K562 (cell line): ENCODE results near the gene MSS51. TPM values are rescaled to one million over a fixed set of nuclear protein-coding genes. Genes with fewer than 3 reads are reported as not detected.

Experiments
- CBX8 ChIP-seq: fragments of 200-600 bp; sonication (generic); IDR thresholded peaks from 2 replicates; pipeline ENCODE4 v1.6.1; 2012; ENCODE audit warnings: borderline replicate concordance, mixed run types, low read depth, mild to moderate bottlenecking, moderate library complexity, mixed read lengths, low read length, control low read depth, inconsistent platforms; ENCODE audit not compliant: poor library complexity, severe bottlenecking; ENCODE audit errors: extremely low read depth
- CXXC5 ChIP-seq: fragments of 250-450 bp; sonication (Bioruptor Pico); IDR thresholded peaks from 2 replicates; pipeline ENCODE4 v1.8.0; 2022; ENCODE audit warnings: inconsistent platforms, mild to moderate bottlenecking, moderate library complexity
- DDX20 ChIP-seq: fragments of 450-650 bp; IDR thresholded peaks from 2 replicates; pipeline ENCODE4 v1.6.1; 2016; ENCODE audit warnings: missing genetic modification characterization, low read depth, mild to moderate bottlenecking, missing compliant biosample characterization, moderate library complexity
- DNMT1 ChIP-seq: fragments of 450-650 bp; IDR thresholded peaks from 2 replicates; pipeline ENCODE4 v1.6.1; 2016; ENCODE audit warnings: antibody characterized with exemption, mild to moderate bottlenecking
- FOXJ2 ChIP-seq: fragments of 200-800 bp; sonication (Bioruptor generic); IDR thresholded peaks from 2 replicates; pipeline ENCODE4 v1.6.1; 2016; ENCODE audit warnings: missing genetic modification characterization, missing compliant biosample characterization
- HNRNPUL1 ChIP-seq: fragments of 200-400 bp; formaldehyde crosslinking; IDR thresholded peaks from 2 replicates; pipeline ENCODE4 v1.6.1; 2017; ENCODE audit warnings: low read length
- ILK ChIP-seq: fragments of 450-650 bp; IDR thresholded peaks from 2 replicates; pipeline ENCODE4 v1.6.1; 2016; ENCODE audit warnings: missing genetic modification characterization, low read depth, mild to moderate bottlenecking, missing compliant biosample characterization, moderate library complexity, borderline replicate concordance
- KAT2B ChIP-seq: IDR thresholded peaks from one replicate; pipeline ENCODE4 v1.6.1; 2012; ENCODE audit warnings: low read depth, mild to moderate bottlenecking, control low read depth, inconsistent platforms, low read length, moderate library complexity
- KLF10 ChIP-seq: fragments of 250-450 bp; sonication (Bioruptor Pico); IDR thresholded peaks from 2 replicates; pipeline ENCODE4 v1.6.1; 2021; ENCODE audit warnings: matching md5 sums
- KLF16 ChIP-seq: IDR thresholded peaks from 2 replicates; pipeline ENCODE4 v1.6.1; 2016; ENCODE audit warnings: antibody characterized with exemption
- LARP7 ChIP-seq: fragments of 450-650 bp; IDR thresholded peaks from 2 replicates; pipeline ENCODE4 v1.6.1; 2016
- MAFF ChIP-seq: IDR thresholded peaks from 2 replicates; pipeline ENCODE4 v1.6.1; 2012; ENCODE audit warnings: low read length, improper control_type of control experiment
- NFE2 ChIP-seq: IDR thresholded peaks from 2 replicates; pipeline ENCODE4 v1.6.1; 2014; ENCODE audit warnings: antibody characterized with exemption, low read depth
- NR0B1 ChIP-seq: fragments of 450-650 bp; IDR thresholded peaks from one replicate; pipeline ENCODE4 v1.6.1; 2018; ENCODE audit warnings: mild to moderate bottlenecking, moderate library complexity; ENCODE audit not compliant: partially characterized antibody
- NR4A1 ChIP-seq, 2 experiments: fragments of 250-450 bp in 1 of 2; fragments of 450-650 bp in 1 of 2; sonication (Bioruptor Pico) in 1 of 2; IDR thresholded peaks; 2 replicates each; pipeline versions ENCODE4 v1.4.0 to v1.6.1; 2016 to 2020; ENCODE audit warnings: mild to moderate bottlenecking in 2 of 2, missing compliant biosample characterization in 1 of 2, missing genetic modification characterization in 1 of 2, moderate library complexity in 1 of 2
- POLR3A ChIP-seq: IDR thresholded peaks from 2 replicates; pipeline ENCODE4 v1.6.1; 2011; ENCODE audit warnings: borderline replicate concordance, mild to moderate bottlenecking, moderate library complexity; ENCODE audit not compliant: insufficient read length, insufficient read depth; ENCODE audit errors: extremely low read depth
- SAFB ChIP-seq: fragments of 200-400 bp; formaldehyde crosslinking; IDR thresholded peaks from 2 replicates; pipeline ENCODE4 v1.6.1; 2017; ENCODE audit warnings: low read depth, low read length, borderline replicate concordance
- SNIP1 ChIP-seq: fragments of 450-650 bp; IDR thresholded peaks from 2 replicates; pipeline ENCODE4 v1.7.1; 2017; ENCODE audit warnings: low read depth, mild to moderate bottlenecking
- WHSC1 ChIP-seq: IDR thresholded peaks from one replicate; pipeline ENCODE4 v1.6.1; 2012; ENCODE audit warnings: low read length, control low read depth, inconsistent platforms
- ZNF133 ChIP-seq: fragments of 250-450 bp; sonication (Bioruptor Pico); IDR thresholded peaks from 2 replicates; pipeline ENCODE4 v1.4.0; 2020; ENCODE audit warnings: mild to moderate bottlenecking
- ZNF140 ChIP-seq: fragments of 250-450 bp; sonication (Bioruptor Pico); IDR thresholded peaks from 2 replicates; pipeline ENCODE4 v1.8.0; 2021; ENCODE audit warnings: moderate library complexity, mild to moderate bottlenecking, inconsistent platforms
- ZNF24 ChIP-seq: fragments of 450-650 bp; IDR thresholded peaks from 2 replicates; pipeline ENCODE4 v1.6.1; 2016
- ZNF583 ChIP-seq: fragments of 250-450 bp; sonication (Bioruptor Pico); IDR thresholded peaks from 2 replicates; pipeline ENCODE4 v1.4.0; 2020
- ZNF668 ChIP-seq: fragments of 250-450 bp; sonication (Bioruptor Pico); IDR thresholded peaks from 2 replicates; pipeline ENCODE4 v1.8.0; 2022; ENCODE audit warnings: mild to moderate bottlenecking, inconsistent platforms
- ZNF79 ChIP-seq: fragments of 250-450 bp; sonication (Bioruptor Pico); IDR thresholded peaks from 2 replicates; pipeline ENCODE4 v1.4.0; 2020; ENCODE audit warnings: low read depth, mild to moderate bottlenecking, moderate library complexity
- ZZZ3 ChIP-seq: fragments of 450-650 bp; IDR thresholded peaks from 2 replicates; pipeline ENCODE4 v1.6.1; 2016; ENCODE audit warnings: antibody characterized with exemption, mild to moderate bottlenecking, moderate library complexity
- polyA plus RNA-seq, 8 experiments: library from polyadenylated mRNA; depleted of rRNA in 4 of 8; stranded (reverse) in 5 of 8; unstranded in 3 of 8; fragments of >200 nt; fragmentation: Nextera tagmentation in 2 of 8; fragmentation: Illumina TruSeq in 1 of 8; extraction: Ambion mirVana in 2 of 8; extraction: Trizol in 1 of 8; gene quantifications; 2 replicates each; pipeline versions ENCODE4 v1.2.1 to v1.2.3, GENCODE V29; 2011 to 2014; ENCODE audit warnings: inconsistent platforms in 1 of 8, missing spikeins in 1 of 8
- total RNA-seq, 7 experiments: library from RNA; depleted of rRNA in 6 of 7; stranded (reverse); fragments of >200 nt in 6 of 7; fragmentation: Illumina TruSeq in 2 of 7; extraction: Trizol in 2 of 7; gene quantifications; 2 replicates each; pipeline versions ENCODE4 v1.2.1 to v1.2.3, GENCODE V29; 2011 to 2021; ENCODE audit warnings: low replicate concordance in 1 of 7
- TF ChIP-seq, protein P1 (sequence below): sonication (generic); formaldehyde crosslinking; IDR thresholded peaks from 2 replicates; pipeline ENCODE4 v1.8.1; 2022; ENCODE audit warnings: missing genetic modification reagents
- TF ChIP-seq, protein P2 (sequence below): fragments of 250-450 bp; sonication (Bioruptor Pico); IDR thresholded peaks from 2 replicates; pipeline ENCODE4 v1.4.0; 2020; ENCODE audit warnings: mild to moderate bottlenecking, moderate library complexity

The MSS51 gene
- total and polyA plus RNA-seq, 9 of the 15 experiments (the other 6 are each of a cell fraction or from before 2014, with no cell fraction given), result 0.28 to 1.8 (median 1.2) TPM

- TF ChIP-seq KLF10 (CRISPR knock-in tag), result no peak
- no peak for TF ChIP-seq ZNF583
- TF ChIP-seq DDX20 (tag), result no peak
- TF ChIP-seq NR4A1 (CRISPR knock-in tag; IDR thresholded peaks at IDR 0.05), result no peak
- no peak for TF ChIP-seq NR4A1 (tag; IDR thresholded peaks at IDR 0.05)
- TF ChIP-seq NFE2, result no peak
- TF ChIP-seq KAT2B, result no peak
- TF ChIP-seq, protein P1, sequence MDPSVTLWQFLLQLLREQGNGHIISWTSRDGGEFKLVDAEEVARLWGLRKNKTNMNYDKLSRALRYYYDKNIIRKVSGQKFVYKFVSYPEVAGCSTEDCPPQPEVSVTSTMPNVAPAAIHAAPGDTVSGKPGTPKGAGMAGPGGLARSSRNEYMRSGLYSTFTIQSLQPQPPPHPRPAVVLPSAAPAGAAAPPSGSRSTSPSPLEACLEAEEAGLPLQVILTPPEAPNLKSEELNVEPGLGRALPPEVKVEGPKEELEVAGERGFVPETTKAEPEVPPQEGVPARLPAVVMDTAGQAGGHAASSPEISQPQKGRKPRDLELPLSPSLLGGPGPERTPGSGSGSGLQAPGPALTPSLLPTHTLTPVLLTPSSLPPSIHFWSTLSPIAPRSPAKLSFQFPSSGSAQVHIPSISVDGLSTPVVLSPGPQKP (CRISPR knock-in tag), result no peak
- TF ChIP-seq ZNF79 (CRISPR knock-in tag), result no peak
- TF ChIP-seq CBX8, result no peak
- TF ChIP-seq CXXC5 (CRISPR knock-in tag), result no peak
- TF ChIP-seq POLR3A, result no peak
- no peak for TF ChIP-seq ILK (tag)
- TF ChIP-seq ZNF668 (CRISPR knock-in tag), result no peak
- TF ChIP-seq NR0B1, result no peak
- TF ChIP-seq HNRNPUL1, result no peak
- TF ChIP-seq, protein P2, sequence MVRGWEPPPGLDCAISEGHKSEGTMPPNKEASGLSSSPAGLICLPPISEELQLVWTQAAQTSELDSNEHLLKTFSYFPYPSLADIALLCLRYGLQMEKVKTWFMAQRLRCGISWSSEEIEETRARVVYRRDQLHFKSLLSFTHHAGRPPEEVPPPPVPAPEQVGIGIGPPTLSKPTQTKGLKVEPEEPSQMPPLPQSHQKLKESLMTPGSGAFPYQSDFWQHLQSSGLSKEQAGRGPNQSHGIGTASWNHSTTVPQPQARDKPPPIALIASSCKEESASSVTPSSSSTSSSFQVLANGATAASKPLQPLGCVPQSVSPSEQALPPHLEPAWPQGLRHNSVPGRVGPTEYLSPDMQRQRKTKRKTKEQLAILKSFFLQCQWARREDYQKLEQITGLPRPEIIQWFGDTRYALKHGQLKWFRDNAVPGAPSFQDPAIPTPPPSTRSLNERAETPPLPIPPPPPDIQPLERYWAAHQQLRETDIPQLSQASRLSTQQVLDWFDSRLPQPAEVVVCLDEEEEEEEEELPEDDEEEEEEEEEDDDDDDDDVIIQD, result no peak
- no peak for TF ChIP-seq DNMT1
- TF ChIP-seq SAFB, result no peak
- TF ChIP-seq MAFF, result no peak
- no peak for TF ChIP-seq ZNF133 (CRISPR knock-in tag)
- TF ChIP-seq ZZZ3, result no peak; the same call in 1 of the 2 replicates
- no peak for TF ChIP-seq WHSC1
- no peak for TF ChIP-seq KLF16
- no peak for TF ChIP-seq ZNF140 (CRISPR knock-in tag)
- no peak for TF ChIP-seq SNIP1
- TF ChIP-seq LARP7, result no peak
- no peak for TF ChIP-seq ZNF24
- TF ChIP-seq FOXJ2 (tag), result no peak
Measured at GRCh38 chr10:73413108-73413527, 20.2 kb downstream of the MSS51 start (continued).
